Activated CD8-positive, alpha-beta memory T cell treated with anti-CD3 and anti-CD28 coated beads, Interleukin-2, amount 50 U/mL, for 48 hours (primary cell): ENCODE data around the gene CCL26.
"Not testable (repeated sequence)": the region's sequence is repeated elsewhere in the genome, so short reads cannot be mapped to it uniquely, and the experiment has no call there.

ENCODE experiments used
- DNase-seq: peaks from one replicate; pipeline ENCODE4 v3.0.0-alpha.2; 2020

CCL26 gene

GRCh38 chr7:75772081-75773077 lies at the start of gene CCL26:
Gene CCL26, minus strand, starts transcription at chr7:75772211. Its CDS starts 35 bp downstream, at chr7:75772176.
- no peak for DNase-seq

- DNase-seq = no peak
These were observed 48.7 kb upstream of the CCL26 start for GRCh38 chr7:75820688-75821087.

GRCh38 chr7:75819711-75820110 lies 47.7 kb upstream of the CCL26 start:
- DNase-seq = no peak

GRCh38 chr7:75818472-75818871 lies 46.5 kb upstream of the CCL26 start:
- no peak for DNase-seq

- DNase-seq = no peak
These were observed 45.1 kb upstream of the CCL26 start for GRCh38 chr7:75817116-75817515.

GRCh38 chr7:75815418-75816064 lies 43.5 kb upstream of the CCL26 start:
- no peak for DNase-seq

- DNase-seq = no peak
These were observed 42.5 kb upstream of the CCL26 start for GRCh38 chr7:75814407-75814947.

- DNase-seq = no peak
These were observed 41.8 kb upstream of the CCL26 start, which contains the start of gene CCL24 for GRCh38 chr7:75813781-75814236. Gene CCL24, minus strand, starts transcription at chr7:75813806. Its CDS starts 91 bp downstream, at chr7:75813715.

- no peak for DNase-seq
These were observed 41.1 kb upstream of the CCL26 start for GRCh38 chr7:75813084-75813483.

- no peak for DNase-seq
These were observed 40.1 kb upstream of the CCL26 start for GRCh38 chr7:75811894-75812678.

GRCh38 chr7:75809396-75809795 lies 37.4 kb upstream of the CCL26 start:
- DNase-seq = no peak

GRCh38 chr7:75808106-75808505 lies 36.1 kb upstream of the CCL26 start:
- DNase-seq = no peak

GRCh38 chr7:75807452-75807851 lies 35.4 kb upstream of the CCL26 start:
- DNase-seq = no peak

- DNase-seq = no peak
These were observed 34.7 kb upstream of the CCL26 start for GRCh38 chr7:75806560-75807307.

- no peak for DNase-seq
These were observed 32.7 kb upstream of the CCL26 start for GRCh38 chr7:75804705-75805104.

- no peak for DNase-seq
These were observed 32.0 kb upstream of the CCL26 start for GRCh38 chr7:75804004-75804403.

GRCh38 chr7:75802552-75802821 lies 30.5 kb upstream of the CCL26 start:
- no peak for DNase-seq

- no peak for DNase-seq
These were observed 26.8 kb upstream of the CCL26 start for GRCh38 chr7:75798770-75799169.

GRCh38 chr7:75796420-75796819 lies 24.4 kb upstream of the CCL26 start:
- no peak for DNase-seq

GRCh38 chr7:75795831-75796285 lies 23.8 kb upstream of the CCL26 start:
- DNase-seq = no peak

GRCh38 chr7:75793676-75794075 lies 21.7 kb upstream of the CCL26 start:
- no peak for DNase-seq

- not testable (repeated sequence) for DNase-seq
These were observed 20.6 kb upstream of the CCL26 start for GRCh38 chr7:75792567-75792966.
